GM12865 (cell line): ENCODE measurements around the gene TRAF4.
"Not testable (repeated sequence)": the region's sequence is repeated elsewhere in the genome, so short reads cannot be mapped to it uniquely, and the experiment has no call there.

Experiments used
- DNase-seq: peaks from one replicate; pipeline ENCODE4 v3.0.0; 2010; ENCODE audit warnings: low read depth
- H3K4me3 ChIP-seq: 2 replicates; pipeline ENCODE4 v1.5.1; 2011; ENCODE audit warnings: mild to moderate bottlenecking, low read depth, low read length, control low read depth
- CTCF ChIP-seq: IDR thresholded peaks from 2 replicates; pipeline ENCODE4 v1.5.1; 2011; ENCODE audit warnings: low read length, control low read depth, low read depth, inconsistent platforms; ENCODE audit not compliant: insufficient read depth; ENCODE audit errors: missing control alignments

Gene TRAF4

GRCh38 chr17:28783161-28783560 is 39.4 kb downstream of the TRAF4 start:
- TF ChIP-seq CTCF, result no peak
- no peak for DNase-seq
- H3K4me3 ChIP-seq, result no peak overlapping the region

- no peak for TF ChIP-seq CTCF
- H3K4me3 ChIP-seq, result no peak overlapping the region
- no peak for DNase-seq
Observed at GRCh38 chr17:28788100-28788499, 44.3 kb downstream of the TRAF4 start.

- no peak overlapping the region for H3K4me3 ChIP-seq
- no peak for TF ChIP-seq CTCF
- DNase-seq, result no peak
Observed at GRCh38 chr17:28792877-28793661, 49.3 kb downstream of the TRAF4 start.

GRCh38 chr17:28794846-28795441 is 51.1 kb downstream of the TRAF4 start:
- not testable (repeated sequence) for H3K4me3 ChIP-seq, DNase-seq

- DNase-seq, result no peak
- TF ChIP-seq CTCF, result no peak
- H3K4me3 ChIP-seq, result no peak overlapping the region
Observed at GRCh38 chr17:28796062-28796461, 52.3 kb downstream of the TRAF4 start.
